Measurements from ENCODE around the gene CES5A.

The CES5A gene

DNA sequence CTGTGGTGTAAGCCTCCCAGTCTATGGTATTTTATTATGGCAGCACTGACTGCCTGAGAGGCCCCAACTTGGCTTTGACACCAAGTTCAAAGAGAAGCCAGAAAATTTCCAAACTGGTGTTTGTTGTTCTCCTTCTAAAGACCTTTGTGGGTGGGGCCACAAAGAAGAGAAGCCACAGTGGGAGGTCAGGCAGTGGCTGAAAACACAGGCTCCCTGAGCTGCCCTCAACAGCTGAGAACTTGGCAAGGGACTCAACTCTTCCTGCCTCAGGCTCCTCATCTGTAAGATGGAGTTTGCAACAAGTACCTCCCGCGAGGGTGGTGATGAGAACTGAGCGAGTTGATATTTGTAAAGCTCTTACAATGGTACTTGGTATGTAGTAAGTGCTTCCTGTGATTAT is 18.2 kb downstream of the CES5A start:
- H3K36me3 ChIP-seq (ENCODE audit: insufficient read depth, low read length): no peaks in the 10 kb centered on the region
- no peak overlapping the region for H3K4me3 ChIP-seq (ENCODE audit: low read depth in 1 of 2, low read length in 2 of 2)
- no peaks in the 10 kb centered on the region for H3K9me3 ChIP-seq (ENCODE audit: insufficient read depth, low read length, severe bottlenecking)
- H3K79me2 ChIP-seq (ENCODE audit: insufficient read depth, low read length): no peaks in the 10 kb centered on the region
- DNase-seq: no peak
- H4K20me1 ChIP-seq (ENCODE audit: insufficient read depth, low read length): no peaks in the 10 kb centered on the region
- H3K27me3 ChIP-seq (ENCODE audit: insufficient read depth, low read length, poor library complexity): peaks cover 13% of the 10 kb centered on the region
- no peak for ATAC-seq (ENCODE audit: insufficient read depth, low read depth)
- no peak overlapping the region for H2AFZ ChIP-seq (ENCODE audit: low read depth, low read length)
- H3K4me2 ChIP-seq (ENCODE audit: insufficient read depth, low read length): no peak overlapping the region
- TF ChIP-seq, protein P1, sequence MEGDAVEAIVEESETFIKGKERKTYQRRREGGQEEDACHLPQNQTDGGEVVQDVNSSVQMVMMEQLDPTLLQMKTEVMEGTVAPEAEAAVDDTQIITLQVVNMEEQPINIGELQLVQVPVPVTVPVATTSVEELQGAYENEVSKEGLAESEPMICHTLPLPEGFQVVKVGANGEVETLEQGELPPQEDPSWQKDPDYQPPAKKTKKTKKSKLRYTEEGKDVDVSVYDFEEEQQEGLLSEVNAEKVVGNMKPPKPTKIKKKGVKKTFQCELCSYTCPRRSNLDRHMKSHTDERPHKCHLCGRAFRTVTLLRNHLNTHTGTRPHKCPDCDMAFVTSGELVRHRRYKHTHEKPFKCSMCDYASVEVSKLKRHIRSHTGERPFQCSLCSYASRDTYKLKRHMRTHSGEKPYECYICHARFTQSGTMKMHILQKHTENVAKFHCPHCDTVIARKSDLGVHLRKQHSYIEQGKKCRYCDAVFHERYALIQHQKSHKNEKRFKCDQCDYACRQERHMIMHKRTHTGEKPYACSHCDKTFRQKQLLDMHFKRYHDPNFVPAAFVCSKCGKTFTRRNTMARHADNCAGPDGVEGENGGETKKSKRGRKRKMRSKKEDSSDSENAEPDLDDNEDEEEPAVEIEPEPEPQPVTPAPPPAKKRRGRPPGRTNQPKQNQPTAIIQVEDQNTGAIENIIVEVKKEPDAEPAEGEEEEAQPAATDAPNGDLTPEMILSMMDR (IDR thresholded peaks at IDR 0.05; ENCODE audit: borderline replicate concordance, extremely low read depth, low read length, poor library complexity, severe bottlenecking): no peak
- no peak for TF ChIP-seq EZH2 (IDR thresholded peaks at IDR 0.05; ENCODE audit: borderline replicate concordance, low read depth, low read length, severe bottlenecking)
- no peak overlapping the region for H3K27ac ChIP-seq (ENCODE audit: low read length)
- H3K4me1 ChIP-seq (ENCODE audit: insufficient read depth, low read length): no peaks in the 10 kb centered on the region
- H3K9ac ChIP-seq (ENCODE audit: low read depth, low read length): no peak overlapping the region

DNA sequence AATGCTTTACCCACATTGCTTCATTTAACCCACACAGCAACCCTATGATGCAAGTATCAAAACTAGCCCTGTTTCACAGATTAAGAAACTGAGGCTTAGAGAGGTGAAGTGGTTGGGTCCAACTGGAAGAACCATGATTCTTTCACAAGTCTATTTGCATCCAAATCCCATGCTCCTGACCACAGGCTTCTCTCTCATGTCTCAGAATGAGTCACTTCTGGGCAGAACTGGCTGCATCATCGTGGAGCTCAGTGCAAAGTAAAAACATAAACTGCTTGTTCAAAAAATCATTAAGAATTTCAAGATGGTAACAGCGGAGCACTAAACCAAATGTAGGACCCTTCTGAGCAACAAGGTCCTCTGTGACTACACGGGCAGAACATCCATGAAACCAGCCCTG is 22.1 kb downstream of the CES5A start:
- no peak overlapping the region for H3K4me2 ChIP-seq (ENCODE audit: insufficient read depth, low read length)
- no peaks in the 10 kb centered on the region for H4K20me1 ChIP-seq (ENCODE audit: insufficient read depth, low read length)
- no peaks in the 10 kb centered on the region for H3K36me3 ChIP-seq (ENCODE audit: insufficient read depth, low read length)
- no peak for TF ChIP-seq EZH2 (IDR thresholded peaks at IDR 0.05; ENCODE audit: borderline replicate concordance, low read depth, low read length, severe bottlenecking)
- TF ChIP-seq, protein P1 (IDR thresholded peaks at IDR 0.05; ENCODE audit: borderline replicate concordance, extremely low read depth, low read length, poor library complexity, severe bottlenecking): no peak
- H3K9ac ChIP-seq (ENCODE audit: low read depth, low read length): no peak overlapping the region
- no peak overlapping the region for H3K4me3 ChIP-seq (ENCODE audit: low read depth in 1 of 2, low read length in 2 of 2)
- H3K27ac ChIP-seq (ENCODE audit: low read length): no peak overlapping the region
- H3K9me3 ChIP-seq (ENCODE audit: insufficient read depth, low read length, severe bottlenecking): no peaks in the 10 kb centered on the region
- DNase-seq (no peak), ATAC-seq (ENCODE audit: insufficient read depth, low read depth) (no peak)
- H3K27me3 ChIP-seq (ENCODE audit: insufficient read depth, low read length, poor library complexity): peaks cover 10% of the 10 kb centered on the region
- no peaks in the 10 kb centered on the region for H3K4me1 ChIP-seq (ENCODE audit: insufficient read depth, low read length)
- no peak overlapping the region for H2AFZ ChIP-seq (ENCODE audit: low read depth, low read length)
- H3K79me2 ChIP-seq (ENCODE audit: insufficient read depth, low read length): no peaks in the 10 kb centered on the region

DNA sequence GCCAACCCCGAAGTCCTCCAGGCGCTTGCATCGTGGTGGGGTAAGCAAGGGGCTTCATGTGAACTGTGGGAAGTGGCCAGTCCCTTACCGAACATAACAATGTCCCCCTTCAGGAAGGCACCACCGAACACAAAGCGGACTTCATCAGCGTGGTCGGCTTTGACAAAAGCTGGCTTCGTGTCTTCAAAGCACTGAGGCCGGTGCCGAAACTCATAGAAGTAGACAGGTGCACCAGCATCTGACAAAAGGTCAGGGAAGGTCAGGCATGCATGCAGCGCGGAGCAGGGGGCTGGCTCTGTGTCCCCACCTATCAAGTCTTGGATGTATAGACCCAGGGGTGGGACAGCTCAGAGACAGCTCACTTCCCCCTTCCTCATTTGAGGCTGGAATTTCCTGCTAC is 25.6 kb downstream of the CES5A start:
- Histone ChIP-seq H3K4me1 (ENCODE audit: insufficient read depth, low read length) (no peaks in the 10 kb centered on the region), H3K27ac (ENCODE audit: low read length) (no peak overlapping the region), H3K9me3 (ENCODE audit: insufficient read depth, low read length, severe bottlenecking) (no peaks in the 10 kb centered on the region), H3K4me3 (ENCODE audit: low read depth in 1 of 2, low read length in 2 of 2) (no peak overlapping the region), H2AFZ (ENCODE audit: low read depth, low read length) (no peak overlapping the region), H3K9ac (ENCODE audit: low read depth, low read length) (no peak overlapping the region), H3K79me2 (ENCODE audit: insufficient read depth, low read length) (no peaks in the 10 kb centered on the region), H3K36me3 (ENCODE audit: insufficient read depth, low read length) (no peaks in the 10 kb centered on the region), H3K27me3 (ENCODE audit: insufficient read depth, low read length, poor library complexity) (peaks cover 11% of the 10 kb centered on the region), H4K20me1 (ENCODE audit: insufficient read depth, low read length) (no peaks in the 10 kb centered on the region), H3K4me2 (ENCODE audit: insufficient read depth, low read length) (no peak overlapping the region)
- TF ChIP-seq EZH2 (IDR thresholded peaks at IDR 0.05; ENCODE audit: borderline replicate concordance, low read depth, low read length, severe bottlenecking): no peak
- TF ChIP-seq, protein P1 (IDR thresholded peaks at IDR 0.05; ENCODE audit: borderline replicate concordance, extremely low read depth, low read length, poor library complexity, severe bottlenecking): no peak
- DNase-seq (no peak), ATAC-seq (ENCODE audit: insufficient read depth, low read depth) (no peak)

All from DND-41 (cell line).